Ramos (cell line): Measurements from ENCODE around the gene SKIC2.
"Not testable (repeated sequence)": the region's sequence is repeated elsewhere in the genome, so short reads cannot be mapped to it uniquely, and the experiment has no call there.

Experiments used
- in situ Hi-C: fragments of 300-500 bp; cut with MboI; formaldehyde crosslinking; loops from one replicate; pipeline ENCODE4 v1.14.3; 2022; ENCODE audit warnings: low sequenced_read_pairs; ENCODE audit not compliant: unreplicated experiment

The SKIC2 gene

DNA sequence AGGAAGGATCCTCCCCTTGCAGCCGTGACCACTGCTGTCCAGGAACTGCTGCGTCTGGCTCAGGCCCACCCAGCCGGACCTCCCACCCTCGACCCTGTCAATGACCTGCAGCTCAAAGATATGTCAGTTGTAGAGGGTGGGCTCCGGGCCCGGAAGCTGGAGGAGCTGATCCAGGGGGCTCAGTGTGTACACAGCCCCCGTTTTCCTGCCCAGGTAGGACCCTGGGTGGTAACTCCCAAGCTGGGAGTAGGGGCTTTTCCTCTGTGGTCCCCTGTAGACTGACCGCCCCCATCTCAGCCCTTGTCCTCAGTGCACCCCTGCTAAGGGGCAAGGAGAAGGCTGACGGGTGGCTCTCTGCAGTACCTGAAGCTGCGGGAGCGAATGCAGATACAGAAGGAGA lies 9.4 kb downstream of the SKIC2 start:
- in situ Hi-C loops = no loop called here

DNA sequence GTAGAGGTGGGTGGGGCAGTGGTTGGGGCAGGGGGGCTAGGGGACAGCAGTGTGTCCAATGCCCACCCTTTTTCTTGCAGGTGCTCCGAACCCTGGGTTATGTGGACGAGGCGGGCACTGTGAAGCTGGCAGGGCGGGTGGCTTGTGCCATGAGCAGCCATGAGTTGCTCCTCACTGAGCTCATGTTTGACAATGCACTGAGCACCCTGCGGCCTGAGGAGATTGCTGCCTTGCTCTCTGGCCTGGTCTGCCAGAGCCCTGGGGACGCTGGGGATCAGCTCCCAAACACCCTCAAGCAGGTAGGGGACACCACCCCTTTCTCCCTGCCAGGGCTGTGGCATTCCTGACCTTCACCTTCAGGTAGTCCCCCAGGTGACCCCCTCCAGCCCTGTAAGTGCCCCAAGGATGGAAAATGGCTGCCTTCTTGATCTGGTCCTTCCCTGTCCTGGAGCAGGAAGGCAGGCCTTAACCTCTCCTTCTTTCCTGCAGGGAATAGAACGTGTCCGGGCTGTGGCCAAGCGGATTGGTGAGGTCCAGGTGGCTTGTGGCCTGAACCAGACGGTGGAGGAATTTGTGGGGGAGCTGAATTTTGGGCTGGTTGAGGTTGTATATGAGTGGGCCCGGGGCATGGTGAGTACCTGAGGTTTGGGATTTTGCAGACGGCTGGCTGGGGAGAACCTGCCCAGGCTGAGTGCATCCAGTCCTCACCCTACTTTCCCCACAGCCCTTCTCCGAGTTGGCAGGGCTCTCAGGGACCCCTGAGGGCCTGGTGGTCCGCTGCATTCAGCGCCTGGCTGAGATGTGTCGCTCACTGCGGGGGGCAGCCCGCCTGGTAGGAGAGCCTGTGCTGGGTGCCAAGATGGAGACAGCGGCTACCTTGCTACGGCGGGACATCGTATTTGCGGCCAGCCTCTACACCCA lies 10.1 kb downstream of the SKIC2 start:
- in situ Hi-C loops = no loop called here

- in situ Hi-C loops = no loop called here
Observed at GRCh38 chr6:31969712-31970603, 11.0 kb downstream of the SKIC2 start.

- in situ Hi-C loops = no loop called here
Observed at GRCh38 chr6:31970604-31971271, 11.8 kb downstream of the SKIC2 start.

DNA sequence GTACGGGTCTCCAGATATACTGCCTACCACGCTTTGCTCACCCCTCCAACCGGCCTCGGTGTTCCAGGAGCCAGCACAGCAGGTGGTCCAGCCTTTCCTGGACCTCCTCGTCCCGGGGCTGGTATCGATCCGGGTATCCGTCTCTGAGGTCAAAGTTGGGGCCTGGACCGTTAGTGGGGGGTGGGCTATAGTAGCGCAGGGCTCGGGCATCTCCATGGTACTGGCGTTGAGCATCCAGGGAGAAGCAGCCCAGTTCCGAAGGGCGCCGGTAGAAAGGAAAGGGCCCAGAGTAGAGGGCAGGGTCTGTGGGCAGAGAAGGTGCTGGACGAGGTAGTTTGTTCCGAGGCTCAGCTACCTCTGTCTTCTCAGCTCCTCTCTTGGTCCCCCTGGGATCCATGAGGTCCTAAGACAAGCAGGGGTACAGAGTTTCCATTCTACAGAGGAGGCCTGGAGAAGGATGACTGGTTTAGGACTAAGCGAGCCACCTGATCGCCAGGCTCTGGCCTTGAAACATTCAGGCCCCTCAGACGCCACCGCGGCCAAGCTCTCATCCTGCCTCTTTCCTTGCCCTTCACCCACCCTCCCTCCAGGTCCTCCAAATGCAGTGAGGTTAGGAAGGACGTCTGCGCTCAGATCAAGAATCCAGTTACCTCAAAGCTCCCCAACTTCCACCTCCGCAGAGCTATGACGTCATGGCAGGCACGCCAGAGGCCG lies 12.5 kb downstream of the SKIC2 start:
- in situ Hi-C loops = no loop called here

- in situ Hi-C loops = no loop called here
Observed at GRCh38 chr6:31971993-31972708, 13.2 kb downstream of the SKIC2 start, which contains the start of gene DXO. DXO (minus strand) TSS chr6:31972138; CDS start chr6:31971675, 463 bp downstream.

DNA sequence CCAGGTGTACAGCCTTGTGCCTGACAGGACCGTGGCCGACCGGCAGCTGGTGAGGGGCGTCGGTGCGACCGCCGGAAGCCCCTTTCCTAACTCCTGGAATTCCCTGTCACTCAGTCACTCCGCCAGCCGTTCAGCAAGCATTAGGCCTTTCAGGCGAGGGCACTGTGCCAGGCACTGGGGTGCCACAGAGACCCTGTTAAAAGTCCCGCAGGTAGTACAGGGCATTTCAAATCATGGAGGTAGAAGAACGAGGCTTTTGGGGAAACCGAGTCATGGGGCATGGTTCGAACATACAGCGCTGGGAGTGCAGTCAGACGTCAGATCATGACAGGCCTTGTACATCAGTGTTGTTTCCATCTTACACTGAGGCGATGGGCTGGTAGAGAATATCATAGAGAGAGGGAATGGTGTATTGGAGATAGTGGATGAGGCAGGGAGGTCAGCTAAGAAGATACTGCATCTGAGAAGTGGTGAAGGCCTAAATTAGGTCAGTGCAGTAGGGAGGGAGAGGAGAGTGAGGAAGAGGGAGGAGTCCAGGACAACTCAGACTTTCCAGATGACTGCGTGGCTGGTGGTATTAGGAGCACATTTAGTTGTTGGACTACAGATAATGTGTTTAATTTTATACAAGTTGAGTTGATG lies 13.9 kb downstream of the SKIC2 start:
- in situ Hi-C loops = no loop called here

DNA sequence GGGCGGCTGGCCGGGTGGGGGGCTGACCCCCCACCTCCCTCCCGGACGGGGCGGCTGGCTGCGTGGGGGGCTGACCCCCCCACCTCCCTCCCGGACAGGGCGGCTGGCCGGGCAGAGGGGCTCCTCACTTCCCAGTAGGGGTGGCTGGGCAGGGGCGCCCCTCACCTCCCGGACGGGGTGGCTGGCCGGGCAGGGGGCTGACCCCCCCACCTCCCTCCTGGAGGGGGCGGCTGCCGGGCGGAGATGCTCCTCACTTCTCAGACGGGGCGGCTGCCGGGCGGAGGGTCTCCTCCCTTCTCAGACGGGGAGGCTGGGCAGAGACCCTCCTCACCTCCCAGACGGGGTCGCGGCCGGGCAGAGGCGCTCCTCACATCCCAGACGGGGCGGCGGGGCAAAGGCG lies 17.1 kb downstream of the SKIC2 start:
- in situ Hi-C loops = not testable (repeated sequence)

DNA sequence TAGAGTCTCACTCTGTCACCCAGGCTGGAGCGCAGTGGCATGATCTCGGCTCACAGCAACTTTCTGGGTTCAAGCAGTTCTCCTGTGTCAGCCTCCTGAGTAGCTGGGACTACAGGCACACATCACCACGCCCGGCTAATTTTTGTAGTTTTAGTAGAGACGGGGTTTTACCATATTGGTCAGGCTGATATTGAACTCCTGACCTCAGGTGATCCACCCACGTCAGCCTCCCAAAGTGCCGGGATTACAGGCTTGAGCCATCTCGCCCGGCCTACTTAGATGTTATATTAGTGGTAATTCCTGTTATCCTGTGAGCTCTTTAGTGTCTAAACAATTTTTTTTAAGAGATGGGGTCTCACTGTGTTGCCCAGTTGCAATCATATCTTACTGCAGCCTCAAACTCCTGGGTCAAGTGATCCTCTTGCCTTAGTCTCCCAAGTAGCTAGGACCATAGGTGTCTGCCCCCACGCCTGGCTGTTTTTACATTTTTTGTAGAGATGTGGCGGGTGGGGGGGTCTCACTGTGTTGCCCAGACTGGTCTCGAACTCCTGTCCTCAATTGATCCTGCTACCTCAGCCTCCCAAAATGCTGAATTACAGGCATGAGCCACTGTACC lies 18.9 kb downstream of the SKIC2 start:
- in situ Hi-C loops = no loop called here

- in situ Hi-C loops = no loop called here
Observed at GRCh38 chr6:31978831-31979230, 19.9 kb downstream of the SKIC2 start.

- in situ Hi-C loops = no loop called here
Observed at GRCh38 chr6:31979238-31979898, 20.4 kb downstream of the SKIC2 start.

GRCh38 chr6:31980195-31980876 lies 21.4 kb downstream of the SKIC2 start:
- in situ Hi-C loops = not testable (repeated sequence)

GRCh38 chr6:31980998-31981397 lies 22.0 kb downstream of the SKIC2 start:
- in situ Hi-C loops = not testable (repeated sequence)

- in situ Hi-C loops = not testable (repeated sequence)
Observed at GRCh38 chr6:31981744-31982143, 22.8 kb downstream of the SKIC2 start, which contains the start of gene C4A. C4A (plus strand) TSS chr6:31982057; CDS start chr6:31982108, 51 bp downstream.

DNA sequence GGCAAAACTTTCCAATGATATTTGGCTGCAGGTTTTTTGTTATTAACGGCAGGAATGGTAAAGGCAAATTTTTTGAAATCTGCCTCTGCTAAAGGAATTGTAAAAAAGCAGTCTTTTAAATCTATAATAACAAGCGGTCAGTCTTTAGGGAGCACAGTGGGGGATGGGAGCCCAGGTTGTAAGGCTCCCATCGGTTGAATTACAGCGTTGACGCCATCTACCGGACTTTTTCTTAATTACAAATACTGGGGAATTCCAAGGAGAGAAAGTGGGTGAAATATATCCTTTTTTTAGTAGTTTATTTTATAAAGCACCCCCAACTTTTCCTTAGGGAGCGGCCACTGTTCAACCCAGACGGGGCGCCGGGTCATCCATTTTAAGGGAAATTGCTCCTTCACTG lies 30.4 kb downstream of the SKIC2 start:
- in situ Hi-C loops = not testable (repeated sequence)

DNA sequence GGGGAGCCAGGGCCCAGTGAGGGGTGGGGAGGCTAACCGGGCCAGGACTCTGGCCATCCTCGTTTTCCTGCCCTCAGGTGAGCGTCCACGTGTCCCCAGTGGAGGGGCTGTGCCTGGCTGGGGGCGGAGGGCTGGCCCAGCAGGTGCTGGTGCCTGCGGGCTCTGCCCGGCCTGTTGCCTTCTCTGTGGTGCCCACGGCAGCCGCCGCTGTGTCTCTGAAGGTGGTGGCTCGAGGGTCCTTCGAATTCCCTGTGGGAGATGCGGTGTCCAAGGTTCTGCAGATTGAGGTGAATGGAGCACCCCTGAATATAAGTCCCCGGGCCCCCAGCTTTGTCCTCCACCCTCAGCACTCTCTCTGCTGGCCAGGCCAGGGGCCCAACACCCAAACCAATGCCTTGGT lies 35.4 kb downstream of the SKIC2 start:
- in situ Hi-C loops = not testable (repeated sequence)

DNA sequence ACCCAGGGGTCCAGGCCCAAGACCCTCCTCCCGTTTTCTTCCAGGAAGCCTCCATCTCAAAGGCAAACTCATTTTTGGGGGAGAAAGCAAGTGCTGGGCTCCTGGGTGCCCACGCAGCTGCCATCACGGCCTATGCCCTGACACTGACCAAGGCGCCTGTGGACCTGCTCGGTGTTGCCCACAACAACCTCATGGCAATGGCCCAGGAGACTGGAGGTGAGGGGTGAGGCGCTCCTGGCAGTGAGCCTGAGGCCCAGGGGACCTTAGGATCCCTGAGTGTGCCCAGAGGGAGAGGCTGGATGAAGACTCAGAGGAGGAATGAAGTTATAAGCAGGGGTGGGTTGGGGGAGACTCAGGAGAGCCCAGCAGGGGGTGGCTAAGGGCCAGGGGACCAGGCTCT lies 37.4 kb downstream of the SKIC2 start:
- in situ Hi-C loops = not testable (repeated sequence)
